Measurements from ENCODE around the gene MLYCD. TPM values are rescaled to one million over a fixed set of nuclear protein-coding genes. Genes with fewer than 3 reads are reported as not detected.

The MLYCD gene
- total and polyA plus RNA-seq, 2 donors (not counting 1 experiment from before 2014, with no cell fraction given): 2.3 to 17.1 TPM

DNA sequence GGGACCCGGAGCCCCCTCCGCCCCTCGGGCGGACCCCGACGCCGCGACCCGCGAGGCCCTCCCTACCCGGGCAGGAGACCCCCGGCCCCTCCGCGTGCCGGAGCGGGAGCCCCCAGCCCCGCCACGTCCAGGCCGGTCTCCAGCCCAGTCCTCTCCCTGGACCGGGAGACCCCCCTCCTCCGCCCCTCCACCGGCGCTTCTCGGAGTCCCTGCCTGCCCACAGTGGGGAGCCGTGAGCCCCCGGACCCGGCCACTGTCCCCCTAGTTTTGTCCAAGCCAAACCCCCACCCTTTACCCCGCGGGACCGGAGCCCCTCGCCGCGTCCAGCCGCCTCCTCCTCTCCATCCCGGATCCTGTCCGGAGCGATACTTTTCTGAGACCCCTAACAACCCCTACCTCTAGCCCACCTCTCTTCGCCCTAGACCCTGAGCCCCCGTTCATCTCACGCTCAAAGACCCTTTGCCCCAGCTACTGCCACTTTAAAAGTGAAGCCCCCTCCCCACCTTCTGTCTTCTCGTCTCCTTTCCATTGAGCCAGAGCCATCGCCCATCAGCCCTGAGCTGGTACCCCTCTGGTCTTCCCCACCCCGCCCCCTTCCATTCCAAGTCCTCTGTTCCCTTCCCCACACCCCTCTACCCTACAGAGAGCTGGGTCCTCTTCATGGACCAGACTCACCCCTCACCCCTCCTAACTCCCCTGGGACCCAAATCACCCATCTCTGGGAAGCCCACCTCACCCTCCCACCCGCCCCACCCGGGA, 70.2 kb downstream of the MLYCD start:
- Histone ChIP-seq H3K27ac (ENCODE audit: low read length in 2 of 2) (no peak overlapping the region), H3K79me2 (ENCODE audit: control insufficient read depth, insufficient read depth, low read length) (no peaks in the 10 kb centered on the region), H3K36me3 (replicated peaks in 1 of 2; ENCODE audit: control extremely low read depth in 1 of 2, control insufficient read depth in 1 of 2, extremely low read depth in 1 of 2, insufficient read depth in 2 of 2, low read length in 1 of 2) (no peaks in the 10 kb centered on the region), H3K27me3 (replicated peaks in 1 of 4; ENCODE audit: control extremely low read depth in 1 of 4, control insufficient read depth in 3 of 4, insufficient read depth in 4 of 4, low read length in 3 of 4) (peaks cover 0 to 17% (median 5%) of the 10 kb centered on the region in 4 experiments), H3K9ac (ENCODE audit: low read length) (no peak overlapping the region), H3K4me1 (ENCODE audit: control insufficient read depth in 2 of 2, insufficient read depth in 2 of 2, low read length in 2 of 2) (peaks cover 0 to 4% of the 10 kb centered on the region in 2 donors), H4K20me1 (ENCODE audit: control insufficient read depth, insufficient read depth, low read length, poor library complexity, severe bottlenecking) (no peaks in the 10 kb centered on the region), H2AFZ (ENCODE audit: insufficient read depth, low read depth, low read length, poor library complexity, severe bottlenecking) (no peak overlapping the region), H3K4me2 (replicated peaks; ENCODE audit: low read depth, low read length, poor library complexity, severe bottlenecking) (no peak overlapping the region), H3K4me3 (ENCODE audit: control extremely low read depth in 1 of 5, extremely low read depth in 1 of 5, insufficient read depth in 1 of 5, low read depth in 2 of 5, low read length in 4 of 5) (no peak overlapping the region), H3K9me3 (ENCODE audit: control extremely low read depth in 1 of 3, control insufficient read depth in 2 of 3, insufficient read depth in 1 of 3, low read length in 2 of 3) (no peaks in the 10 kb centered on the region)
- peaks cover 6% of the 10 kb centered on the region for H3K4me1 Mint-ChIP-seq
- 15% methylated on average over 34 of the region's 45 CpGs for WGBS (ENCODE audit: insufficient coverage)
- peak overlapping the region; percentile 41 for H3K4me3 Mint-ChIP-seq
- no peak overlapping the region for H3K27ac Mint-ChIP-seq
- no peak for DNase-seq
- peaks cover 10% of the 10 kb centered on the region for H3K27me3 Mint-ChIP-seq
- CTCF ChIA-PET: no interaction called here
- intact Hi-C loops (cut with micrococcal nuclease): no loop called here
- POLR2A ChIA-PET: no interaction called here
- ATAC-seq (ENCODE audit: low read depth): no peak
- TF ChIP-seq EZH2 (IDR thresholded peaks at IDR 0.05; ENCODE audit: borderline replicate concordance, insufficient read depth, low read depth, low read length, poor library complexity, severe bottlenecking): no peak
- TF ChIP-seq CTCF (IDR thresholded peaks at IDR 0.05): no peak
- H3K9me3 Mint-ChIP-seq (ENCODE audit: insufficient read depth): no peaks in the 10 kb centered on the region

- TF ChIP-seq CTCF (IDR thresholded peaks at IDR 0.05): no peak
- H3K9ac ChIP-seq (ENCODE audit: low read length): no peak overlapping the region
- 48% methylated on average over 16 of the region's 18 CpGs for WGBS (ENCODE audit: insufficient coverage)
- Mint-ChIP-seq H3K27me3 (peaks cover 10% of the 10 kb centered on the region), H3K9me3 (ENCODE audit: insufficient read depth) (no peaks in the 10 kb centered on the region), H3K27ac (no peak overlapping the region), H3K4me3 (peak overlapping the region; percentile 21), H3K4me1 (peaks cover 6% of the 10 kb centered on the region)
- H3K9me3 ChIP-seq (ENCODE audit: control extremely low read depth in 1 of 3, control insufficient read depth in 2 of 3, insufficient read depth in 1 of 3, low read length in 2 of 3): no peaks in the 10 kb centered on the region
- H3K36me3 ChIP-seq (replicated peaks in 1 of 2; ENCODE audit: control extremely low read depth in 1 of 2, control insufficient read depth in 1 of 2, extremely low read depth in 1 of 2, insufficient read depth in 2 of 2, low read length in 1 of 2): no peaks in the 10 kb centered on the region
- peaks cover 0 to 17% (median 5%) of the 10 kb centered on the region in 4 experiments for H3K27me3 ChIP-seq (replicated peaks in 1 of 4; ENCODE audit: control extremely low read depth in 1 of 4, control insufficient read depth in 3 of 4, insufficient read depth in 4 of 4, low read length in 3 of 4)
- ChIA-PET POLR2A (no interaction called here), CTCF (interaction anchor here (1.1 kb wide), 1 partner anchor 12 kb away, joined by 3 read pairs; no protein-coding TSS in a partner anchor)
- H3K4me3 ChIP-seq (ENCODE audit: control extremely low read depth in 1 of 5, extremely low read depth in 1 of 5, insufficient read depth in 1 of 5, low read depth in 2 of 5, low read length in 4 of 5): no peak overlapping the region
- no peak for DNase-seq
- no peak for ATAC-seq (ENCODE audit: low read depth)
- no peak overlapping the region for H2AFZ ChIP-seq (ENCODE audit: insufficient read depth, low read depth, low read length, poor library complexity, severe bottlenecking)
- H3K4me2 ChIP-seq (replicated peaks; ENCODE audit: low read depth, low read length, poor library complexity, severe bottlenecking): no peak overlapping the region
- peaks cover 0 to 4% of the 10 kb centered on the region in 2 donors for H3K4me1 ChIP-seq (ENCODE audit: control insufficient read depth in 2 of 2, insufficient read depth in 2 of 2, low read length in 2 of 2)
- H3K27ac ChIP-seq (ENCODE audit: low read length in 2 of 2): no peak overlapping the region
- intact Hi-C loops (cut with micrococcal nuclease): no loop called here
- H4K20me1 ChIP-seq (ENCODE audit: control insufficient read depth, insufficient read depth, low read length, poor library complexity, severe bottlenecking): no peaks in the 10 kb centered on the region
- H3K79me2 ChIP-seq (ENCODE audit: control insufficient read depth, insufficient read depth, low read length): no peaks in the 10 kb centered on the region
Measured at GRCh38 chr16:83969771-83970429, 71.0 kb downstream of the MLYCD start.

All from B cell (primary cell).